ENCODE data around the gene DCAF11.

DCAF11 gene

DNA sequence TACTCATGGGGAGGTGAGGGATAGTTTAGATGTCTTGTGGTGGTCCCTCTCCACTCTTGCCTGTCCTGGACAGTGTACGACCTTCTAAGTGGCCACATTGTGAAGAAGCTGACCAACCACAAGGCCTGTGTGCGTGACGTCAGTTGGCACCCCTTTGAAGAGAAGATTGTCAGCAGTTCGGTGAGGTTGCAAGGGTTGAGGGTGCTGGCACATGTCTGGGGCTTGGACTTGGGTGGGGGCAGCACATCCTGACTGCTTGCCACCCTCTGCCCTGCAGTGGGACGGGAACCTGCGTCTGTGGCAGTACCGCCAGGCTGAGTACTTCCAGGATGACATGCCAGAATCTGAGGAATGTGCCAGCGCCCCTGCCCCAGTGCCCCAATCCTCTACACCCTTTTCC lies 8.3 kb downstream of the DCAF11 start:
- DNase-seq, result no peak

DNA sequence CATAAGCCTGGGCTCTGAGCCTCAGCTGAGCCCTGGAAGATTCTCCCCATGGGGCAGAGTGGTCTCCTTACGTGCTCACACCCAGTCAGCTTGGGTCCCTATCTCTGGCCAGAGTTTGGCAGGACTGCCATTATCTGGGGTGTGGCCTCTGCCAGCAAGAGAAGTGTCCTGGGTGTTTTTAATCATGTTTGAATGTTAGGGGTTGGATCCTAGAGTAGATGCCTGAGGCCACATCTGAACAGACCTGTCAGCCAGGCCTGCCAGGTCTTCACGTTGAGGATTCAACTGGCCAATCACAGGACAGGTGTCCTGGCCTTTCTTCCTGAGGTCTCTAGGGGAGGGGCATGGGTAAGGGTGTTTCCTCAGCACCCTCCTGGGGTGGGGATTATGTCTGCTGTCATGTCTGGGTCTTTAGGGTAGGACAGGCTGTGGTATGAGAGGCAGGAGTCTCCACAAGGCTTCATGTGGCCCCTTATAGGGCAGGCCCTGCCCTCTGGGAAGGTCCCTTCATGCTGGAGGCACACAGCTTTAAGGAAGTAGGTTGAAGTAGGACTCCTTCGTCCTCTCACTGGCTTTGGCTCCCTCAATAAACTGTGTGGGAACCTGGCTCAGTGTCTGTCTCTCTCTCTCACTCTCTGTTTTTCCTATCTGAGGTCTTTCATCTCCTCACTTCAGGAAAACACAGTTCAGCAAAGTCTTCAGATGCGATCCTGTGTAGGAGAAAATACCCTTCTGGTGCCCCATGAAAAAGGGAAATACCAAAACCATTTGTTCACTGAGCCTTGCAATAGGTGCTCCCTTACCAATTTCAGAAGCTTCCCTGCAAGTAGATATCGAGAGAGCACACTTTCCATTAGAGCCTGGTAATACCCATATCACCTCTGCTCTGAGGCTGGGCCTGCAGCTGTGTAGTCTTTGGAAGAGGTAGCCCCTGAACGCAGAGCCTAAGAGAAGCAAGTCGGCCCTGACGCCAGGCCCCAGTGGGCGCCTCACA lies 9.1 kb downstream of the DCAF11 start:
- no peak for DNase-seq

DNA sequence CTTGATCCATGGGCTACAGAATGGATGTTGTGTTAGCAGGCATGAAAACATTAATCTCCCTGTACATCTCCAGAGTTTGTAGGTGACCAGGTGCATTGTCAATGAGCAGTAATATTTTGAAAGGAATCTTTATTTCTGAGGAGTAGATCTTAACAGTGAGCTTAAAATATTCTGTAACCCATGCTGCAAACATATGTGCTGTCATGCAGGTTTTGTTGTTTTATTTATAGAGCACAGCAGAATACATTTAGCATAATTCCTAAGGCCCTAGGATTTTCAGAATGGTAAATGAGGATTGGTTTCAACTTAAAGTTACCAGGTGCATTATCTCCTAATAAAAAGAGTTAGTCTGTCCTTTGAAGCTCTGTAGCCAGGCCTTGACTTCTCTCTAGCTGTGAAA lies 12.4 kb downstream of the DCAF11 start:
- DNase-seq, result no peak

DNA sequence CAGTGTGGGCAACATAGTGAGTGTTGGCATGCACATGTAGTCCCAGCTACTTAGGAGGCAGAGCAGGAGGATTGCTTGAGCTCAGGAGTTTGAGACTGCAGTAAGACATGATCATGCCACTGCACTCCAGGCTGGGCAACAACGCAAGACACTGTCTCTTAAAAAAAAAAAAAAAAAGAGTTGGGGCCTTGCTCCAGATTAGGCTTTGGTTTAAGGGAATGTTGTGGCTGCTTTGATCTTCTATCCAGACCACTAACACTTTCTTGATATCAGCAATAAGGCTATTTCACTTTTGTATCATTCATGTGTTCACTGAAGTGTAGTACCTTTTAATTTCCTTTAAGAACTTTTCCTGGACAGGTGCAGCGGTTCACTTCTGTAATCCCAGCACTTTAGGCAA lies 13.1 kb downstream of the DCAF11 start:
- DNase-seq, result no peak

DNA sequence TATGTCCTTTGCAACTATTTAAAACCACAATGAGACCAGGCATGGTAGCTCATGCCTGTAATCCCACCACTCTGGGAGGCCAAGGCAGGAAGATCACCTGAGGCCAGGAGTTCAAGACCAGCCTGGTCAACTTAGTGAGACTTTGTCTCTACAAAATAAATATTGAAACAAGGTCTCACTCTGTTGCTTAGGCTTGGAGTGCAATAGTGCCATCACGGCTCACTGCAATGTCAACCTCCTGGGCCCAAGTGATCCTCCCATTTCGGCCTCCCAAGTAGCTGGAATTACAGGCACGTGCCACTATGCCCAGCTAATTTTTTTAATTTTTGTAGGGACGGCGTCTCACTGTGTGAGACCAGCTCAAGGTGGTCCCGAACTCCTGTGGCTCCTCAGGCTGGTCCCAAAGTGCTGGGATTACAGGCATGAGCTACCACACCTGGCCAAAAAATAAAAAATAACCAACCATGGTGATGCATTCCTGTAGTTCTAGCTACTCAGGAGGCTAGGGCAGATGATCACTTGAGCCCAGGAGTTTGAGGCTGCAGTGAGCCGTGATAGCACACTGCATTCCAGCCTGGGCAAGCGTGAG lies 14.9 kb downstream of the DCAF11 start:
- no peak for DNase-seq

DNA sequence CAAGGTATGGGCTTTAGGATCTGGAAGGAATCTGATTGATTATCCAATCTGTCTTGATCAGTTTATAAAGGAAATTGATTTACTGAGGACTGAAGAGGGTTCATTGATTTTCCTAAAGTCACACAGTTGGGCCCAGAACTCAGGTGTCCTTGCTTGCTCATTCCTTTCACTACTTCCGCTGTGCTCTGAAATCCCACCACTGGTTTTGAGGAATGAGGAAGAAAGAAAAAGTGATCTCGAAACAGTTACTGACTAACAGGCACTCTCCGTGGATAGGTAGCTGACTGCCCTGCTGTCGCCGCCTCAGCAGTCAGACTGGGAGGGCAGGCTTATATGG lies 15.8 kb downstream of the DCAF11 start, which contains the start of gene FITM1:
FITM1 (plus strand) TSS at position 280 of the 337 bp plus-strand sequence. CDS start 905 bp downstream, outside the sequence.
- no peak for DNase-seq

DNA sequence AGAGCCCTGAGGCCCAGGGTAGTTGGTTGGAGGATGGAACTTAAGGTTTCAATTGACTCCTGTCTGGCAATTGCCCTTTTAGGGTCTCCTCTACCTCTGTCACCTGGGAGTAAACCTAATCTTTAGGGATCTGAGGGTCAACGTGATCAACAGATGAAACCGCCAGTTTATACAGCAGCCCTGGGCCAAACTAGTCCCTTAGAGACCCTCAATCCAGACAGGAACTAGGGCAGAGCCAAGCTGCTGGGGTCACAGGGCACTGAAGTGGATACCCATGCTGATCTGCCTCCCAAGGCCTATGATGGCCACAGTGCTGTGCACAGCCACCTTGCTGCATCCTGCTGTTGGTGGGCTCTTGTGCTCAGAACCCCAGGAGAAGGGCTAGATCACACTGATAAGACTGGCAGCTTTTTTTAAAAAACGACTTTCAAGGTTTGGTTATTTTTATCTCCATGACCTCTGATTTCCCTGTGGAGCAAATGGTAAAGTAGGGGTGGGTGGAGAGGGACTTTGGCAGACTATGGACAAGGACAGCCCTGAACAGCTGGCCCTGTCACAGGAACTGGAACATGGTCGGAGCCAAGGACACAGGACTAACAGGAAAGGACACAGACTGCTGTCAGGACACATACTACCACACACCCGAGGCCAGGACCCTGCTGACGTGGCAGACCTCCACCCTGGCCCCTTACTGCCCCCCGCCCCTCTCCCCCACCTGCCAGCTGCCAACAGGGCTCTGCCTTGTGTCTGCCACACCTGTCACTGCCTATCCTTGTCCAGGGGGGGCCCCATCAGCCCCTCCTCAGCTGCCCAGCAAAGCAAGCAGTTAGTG lies 16.4 kb downstream of the DCAF11 start:
- DNase-seq, result no peak

DNA sequence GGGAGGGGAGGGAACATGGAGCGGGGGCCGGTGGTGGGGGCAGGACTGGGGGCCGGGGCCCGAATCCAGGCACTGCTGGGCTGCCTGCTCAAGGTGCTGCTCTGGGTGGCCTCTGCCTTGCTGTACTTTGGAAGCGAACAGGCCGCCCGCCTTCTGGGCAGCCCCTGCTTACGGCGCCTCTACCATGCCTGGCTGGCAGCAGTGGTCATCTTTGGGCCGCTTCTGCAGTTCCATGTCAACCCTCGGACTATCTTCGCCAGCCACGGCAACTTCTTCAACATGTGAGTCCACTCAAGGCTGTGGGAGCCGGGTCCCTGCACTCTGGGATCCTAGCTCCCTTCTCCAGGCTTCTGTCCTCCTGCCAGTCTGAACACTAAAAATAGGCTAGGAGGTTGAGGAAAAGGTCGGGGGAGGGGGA lies 17.0 kb downstream of the DCAF11 start:
- DNase-seq, result no peak

DNA sequence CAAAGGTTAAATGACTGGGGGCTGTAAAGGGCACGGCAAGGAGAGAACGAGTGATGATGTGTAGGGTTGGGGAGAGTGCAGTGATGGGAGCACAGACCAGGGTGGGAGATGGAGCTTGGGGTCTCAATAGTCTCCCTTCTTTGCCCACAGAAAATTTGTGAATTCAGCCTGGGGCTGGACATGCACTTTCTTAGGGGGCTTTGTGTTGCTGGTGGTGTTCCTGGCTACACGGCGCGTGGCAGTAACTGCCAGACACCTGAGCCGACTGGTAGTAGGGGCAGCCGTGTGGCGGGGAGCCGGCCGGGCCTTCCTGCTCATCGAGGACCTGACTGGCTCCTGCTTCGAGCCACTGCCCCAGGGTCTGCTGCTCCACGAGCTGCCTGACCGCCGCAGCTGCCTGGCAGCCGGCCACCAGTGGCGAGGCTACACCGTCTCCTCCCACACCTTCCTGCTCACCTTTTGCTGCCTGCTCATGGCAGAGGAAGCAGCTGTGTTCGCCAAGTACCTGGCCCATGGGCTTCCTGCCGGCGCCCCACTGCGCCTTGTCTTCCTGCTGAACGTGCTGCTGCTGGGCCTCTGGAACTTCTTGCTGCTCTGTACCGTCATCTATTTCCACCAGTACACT lies 17.6 kb downstream of the DCAF11 start:
- no peak for DNase-seq

DNA sequence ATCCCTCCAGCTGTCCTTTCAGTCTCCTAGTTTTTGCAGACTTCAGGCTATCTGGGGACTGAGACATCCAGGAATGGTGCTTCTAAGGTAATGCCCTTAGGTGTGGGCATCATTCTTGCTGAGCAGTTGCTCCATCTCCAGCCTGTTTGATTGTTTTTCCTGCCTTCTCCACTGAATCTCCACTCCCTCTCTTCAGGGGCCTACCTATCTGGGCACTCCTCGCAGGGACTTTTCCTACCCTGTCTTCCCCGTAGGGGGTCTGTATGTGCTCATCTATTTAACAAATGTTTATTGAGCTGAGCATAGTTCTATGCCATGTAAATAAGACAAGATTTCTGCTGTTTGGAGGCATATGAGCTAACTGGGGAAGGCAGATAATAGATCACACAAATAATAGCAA lies 18.4 kb downstream of the DCAF11 start:
- DNase-seq, result no peak

DNA sequence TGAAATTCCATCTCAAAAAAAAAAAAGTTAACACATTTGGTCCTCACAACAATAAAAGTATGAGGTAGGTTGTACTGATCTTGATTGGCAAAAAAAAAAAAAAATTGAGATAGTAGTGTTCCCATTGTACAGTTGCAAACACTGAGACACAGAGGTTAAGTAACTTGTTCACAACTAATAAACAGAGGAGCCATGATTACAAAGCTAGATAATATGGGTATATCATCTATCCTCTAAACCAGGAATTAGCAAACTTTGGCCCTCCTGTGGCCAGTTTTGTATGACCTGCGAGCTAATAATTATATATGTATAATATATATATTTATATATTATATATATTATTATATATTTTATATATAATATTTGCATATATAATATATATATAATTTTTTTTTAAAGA lies 19.2 kb downstream of the DCAF11 start:
- no peak for DNase-seq

DNA sequence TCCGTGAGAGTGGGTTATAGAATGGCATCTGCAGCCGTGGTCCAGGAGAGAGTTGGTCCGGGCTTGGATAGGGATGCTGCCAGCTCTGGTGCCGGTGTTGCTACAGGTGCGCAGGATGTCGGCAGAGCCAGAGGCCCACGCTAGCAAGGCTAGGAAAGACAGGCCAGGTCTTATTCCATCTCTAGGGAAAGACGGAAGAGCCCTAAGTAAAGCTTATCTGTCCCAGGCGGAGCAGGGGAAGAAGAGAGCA lies 20.9 kb downstream of the DCAF11 start:
- no peak for DNase-seq

DNA sequence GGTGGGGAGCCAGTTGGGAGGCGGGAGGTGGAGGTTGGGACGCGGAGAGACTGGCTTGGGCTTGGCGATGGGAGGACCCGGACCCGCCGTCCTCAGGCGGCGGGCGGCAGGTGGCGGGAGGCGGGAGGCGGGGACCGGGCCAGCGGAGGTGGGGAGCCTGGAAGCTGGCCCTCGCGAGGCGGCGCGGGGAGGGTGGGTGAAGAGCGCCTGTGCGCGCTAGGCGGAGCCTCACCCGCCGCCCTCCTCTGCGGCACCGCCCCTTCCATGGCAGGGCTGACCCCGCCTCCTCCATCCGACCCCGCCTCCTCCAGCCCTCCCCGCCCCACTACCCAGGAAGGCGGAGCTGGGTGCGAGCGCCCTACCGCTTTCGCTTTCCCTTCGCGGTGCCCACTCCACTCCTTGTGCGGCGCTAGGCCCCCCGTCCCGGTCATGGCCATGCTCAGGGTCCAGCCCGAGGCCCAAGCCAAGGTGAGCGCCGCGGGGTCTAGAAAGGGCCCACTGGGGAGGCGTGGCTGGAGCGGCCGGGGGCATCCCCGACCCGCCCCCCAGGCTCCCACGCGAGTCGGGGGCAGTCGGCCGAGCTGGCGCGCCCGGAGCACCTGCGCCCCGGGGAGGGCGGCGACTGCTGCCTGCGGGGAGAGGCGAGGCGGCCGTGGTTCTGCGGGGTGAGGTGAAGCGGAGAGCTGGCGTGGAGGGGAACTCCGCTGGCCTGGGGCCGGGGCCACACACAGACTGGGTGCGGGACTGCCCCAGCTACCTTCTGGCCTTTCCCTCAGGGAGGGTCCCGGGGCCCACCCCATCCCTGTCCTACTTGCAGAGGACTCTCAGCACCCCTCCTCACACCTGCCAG lies 21.5 kb downstream of the DCAF11 start, which contains the start of gene PSME1:
PSME1 (plus strand) TSS at position 361 of the 850 bp plus-strand sequence; CDS start at position 430, 69 bp downstream.
- peak; percentile 95 for DNase-seq

DNA sequence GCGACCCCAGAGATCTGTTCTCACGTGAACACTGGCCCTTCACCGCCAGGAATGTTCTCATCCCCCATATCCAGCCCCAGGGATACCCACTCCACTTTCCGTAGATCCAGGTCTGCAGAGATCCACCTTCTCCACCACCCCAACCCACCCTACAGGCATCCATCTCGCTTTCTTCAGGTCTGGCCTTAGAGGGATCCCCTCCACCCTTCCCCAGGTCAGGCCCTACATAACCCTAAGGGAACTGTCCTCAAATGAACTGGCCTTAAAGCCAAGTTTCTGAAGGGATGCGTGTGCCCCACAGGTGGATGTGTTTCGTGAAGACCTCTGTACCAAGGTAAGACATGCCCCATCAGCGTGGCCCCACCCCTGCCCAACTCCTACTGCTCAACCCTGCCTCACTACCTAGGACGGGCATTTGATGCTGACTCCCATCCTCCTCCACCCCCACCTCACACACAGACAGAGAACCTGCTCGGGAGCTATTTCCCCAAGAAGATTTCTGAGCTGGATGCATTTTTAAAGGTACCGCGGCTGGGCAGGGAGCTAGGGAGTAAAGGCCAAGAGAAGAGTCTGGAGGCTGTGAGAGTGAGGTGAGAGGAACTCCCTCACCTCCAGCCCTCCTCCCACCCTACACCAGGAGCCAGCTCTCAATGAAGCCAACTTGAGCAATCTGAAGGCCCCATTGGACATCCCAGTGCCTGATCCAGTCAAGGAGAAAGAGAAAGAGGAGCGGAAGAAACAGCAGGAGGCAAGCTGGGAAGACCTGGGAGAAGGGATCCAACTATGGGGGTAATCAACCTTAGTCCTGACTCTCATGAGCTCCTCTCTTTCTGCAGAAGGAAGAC lies 22.3 kb downstream of the DCAF11 start:
- DNase-seq, result no peak

DNA sequence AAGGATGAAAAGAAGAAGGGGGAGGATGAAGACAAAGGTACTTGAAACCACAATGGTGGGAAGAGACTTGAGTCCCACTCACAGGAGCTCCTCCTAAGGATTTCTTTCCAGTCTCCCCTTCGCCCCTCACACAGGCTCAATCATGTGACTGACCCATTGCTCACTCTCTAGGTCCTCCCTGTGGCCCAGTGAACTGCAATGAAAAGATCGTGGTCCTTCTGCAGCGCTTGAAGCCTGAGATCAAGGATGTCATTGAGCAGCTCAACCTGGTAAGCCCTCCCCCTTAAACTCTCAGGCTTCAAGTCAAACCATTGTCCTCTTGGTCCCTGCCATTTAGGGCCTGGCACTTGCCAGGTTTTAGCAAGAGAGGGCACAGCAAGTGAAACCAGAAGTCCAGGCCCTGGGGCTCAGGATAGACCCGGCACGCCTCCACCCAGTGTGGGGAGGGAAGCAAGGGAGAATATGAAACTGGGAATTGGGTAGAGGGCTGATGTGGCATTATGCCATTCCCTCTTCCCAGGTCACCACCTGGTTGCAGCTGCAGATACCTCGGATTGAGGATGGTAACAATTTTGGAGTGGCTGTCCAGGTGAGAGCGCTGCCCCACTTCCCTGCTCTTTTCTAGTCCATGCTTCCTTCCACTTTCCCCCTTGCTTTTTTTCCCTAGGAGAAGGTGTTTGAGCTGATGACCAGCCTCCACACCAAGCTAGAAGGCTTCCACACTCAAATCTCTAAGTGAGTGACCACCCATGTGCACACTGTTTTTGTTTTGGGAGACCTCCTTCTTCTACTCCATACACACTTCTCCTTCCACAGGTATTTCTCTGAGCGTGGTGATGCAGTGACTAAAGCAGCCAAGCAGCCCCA lies 23.2 kb downstream of the DCAF11 start:
- DNase-seq, result no peak

DNA sequence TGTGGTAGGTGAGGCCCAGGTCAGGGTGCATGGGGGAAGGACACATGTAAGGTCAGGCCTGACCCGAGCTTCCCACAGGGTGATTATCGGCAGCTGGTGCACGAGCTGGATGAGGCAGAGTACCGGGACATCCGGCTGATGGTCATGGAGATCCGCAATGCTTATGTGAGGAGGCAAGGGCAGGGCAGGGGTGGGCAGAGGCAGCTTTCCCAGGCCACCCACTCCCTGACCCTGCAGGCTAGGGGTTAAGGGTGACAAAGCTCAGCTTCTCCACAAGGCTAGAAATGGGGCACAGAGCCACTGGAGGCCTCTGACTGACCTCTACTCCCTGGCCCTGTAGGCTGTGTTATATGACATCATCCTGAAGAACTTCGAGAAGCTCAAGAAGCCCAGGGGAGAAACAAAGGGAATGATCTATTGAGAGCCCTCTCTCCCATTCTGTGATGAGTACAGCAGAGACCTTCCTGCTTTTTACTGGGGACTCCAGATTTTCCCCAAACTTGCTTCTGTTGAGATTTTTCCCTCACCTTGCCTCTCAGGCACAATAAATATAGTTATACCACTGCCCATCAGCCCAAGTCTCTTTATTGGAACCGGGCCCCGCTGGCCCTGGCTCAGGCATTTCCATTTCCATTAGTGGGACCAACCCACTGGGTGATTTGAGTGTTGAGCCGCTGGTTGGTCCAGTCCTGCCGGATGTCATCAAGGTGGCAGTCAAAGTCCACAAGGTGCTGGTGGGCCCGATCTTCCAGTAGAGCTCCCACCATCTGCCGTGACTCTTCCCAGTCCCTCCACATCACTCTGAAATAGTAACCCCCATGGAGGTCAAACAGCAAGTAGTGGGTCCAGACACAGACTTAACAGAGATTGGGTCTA lies 24.1 kb downstream of the DCAF11 start:
- DNase-seq, result no peak

DNA sequence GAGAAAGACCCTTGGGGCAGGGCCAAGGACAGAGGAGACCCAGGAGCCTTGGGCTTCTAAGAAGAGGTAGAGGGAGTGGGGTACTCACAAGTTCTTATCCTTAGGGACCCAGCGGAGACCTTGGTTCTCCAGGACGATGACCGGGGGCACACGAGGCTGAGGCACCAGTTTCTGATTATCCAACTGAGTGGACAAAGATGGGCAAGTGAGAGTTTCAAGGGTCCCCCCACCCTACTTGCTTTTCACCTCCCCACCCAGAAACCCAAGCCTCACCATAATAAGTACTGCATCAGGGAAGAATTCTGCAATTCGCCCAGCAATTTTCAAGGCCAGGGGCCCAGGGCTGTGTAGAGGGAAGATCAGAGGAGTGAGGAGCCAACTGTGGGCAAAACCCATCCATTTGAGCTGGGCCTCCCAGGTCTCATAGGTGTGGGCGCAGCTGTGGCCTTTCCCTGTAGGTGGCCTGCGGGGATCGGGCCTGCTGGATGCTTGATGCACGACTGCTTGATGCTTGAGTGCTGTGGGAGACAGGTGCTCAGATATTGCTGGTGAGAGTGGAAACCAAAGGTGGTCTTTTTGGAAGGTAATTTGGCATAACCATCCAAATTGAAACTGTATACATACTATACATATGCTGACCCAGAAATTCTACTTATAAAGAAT lies 24.8 kb downstream of the DCAF11 start:
- DNase-seq, result peak; percentile 33

DNA sequence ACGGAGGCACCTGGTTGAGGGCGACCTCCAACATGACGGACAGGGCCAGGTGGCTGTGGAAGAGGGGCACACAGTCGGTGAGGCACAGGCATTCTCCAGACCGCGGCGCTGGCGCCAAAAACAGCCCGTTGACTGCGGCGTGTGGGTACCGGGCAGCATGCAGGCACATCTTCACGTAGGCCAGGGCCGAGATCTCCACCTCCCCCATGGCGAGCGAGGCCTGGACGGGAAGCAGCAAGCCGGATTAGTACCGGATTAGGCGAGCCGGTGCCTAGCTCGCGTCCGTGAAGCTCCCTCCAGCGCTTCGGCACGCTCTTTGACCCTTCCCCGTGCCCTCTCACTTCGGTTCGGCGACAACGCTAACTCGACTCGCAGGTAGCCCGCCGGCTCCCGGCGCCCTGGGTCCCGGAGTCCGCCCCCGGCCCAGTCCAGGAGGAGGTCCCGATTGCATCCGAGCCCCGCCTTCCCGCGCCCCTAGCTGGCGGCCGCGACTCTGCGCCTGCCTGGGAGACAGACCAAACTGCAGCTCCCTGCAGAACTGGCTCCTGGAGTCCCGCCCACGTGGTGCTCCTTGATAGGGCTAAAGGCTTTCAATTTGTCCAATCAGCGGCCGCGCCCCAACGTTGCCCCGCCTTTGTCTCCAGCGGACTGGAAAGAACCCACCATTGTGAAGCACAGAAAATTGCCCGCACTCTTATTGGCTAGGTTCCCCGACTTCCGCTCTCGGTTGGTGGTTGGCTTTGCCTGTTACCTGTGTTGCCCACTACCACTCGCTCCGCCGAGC lies 26.7 kb downstream of the DCAF11 start, which contains the start of gene EMC9:
EMC9 (minus strand) TSS at position 495 of the 784 bp plus-strand sequence; CDS start at position 208, 287 bp downstream.
- DNase-seq, result peak; percentile 100

Measured in activated CD4-positive, alpha-beta T cell treated with anti-CD3 and anti-CD28 coated beads, Interleukin-2, amount 50 U/mL, for 16 hours (primary cell).